Mononuclear cell (primary cell): ENCODE measurements around the gene PRB2. TPM values are rescaled to one million over a fixed set of nuclear protein-coding genes. Genes with fewer than 3 reads are reported as not detected.
"Not testable (repeated sequence)": the region's sequence is repeated elsewhere in the genome, so short reads cannot be mapped to it uniquely, and the experiment has no call there.

Experiments
- H3K27me3 ChIP-seq: 2 replicates; pipeline ENCODE4 v1.6.0; 2011; ENCODE audit warnings: low read length, control low read depth; ENCODE audit not compliant: insufficient read depth
- H3K4me1 ChIP-seq: 2 replicates; pipeline ENCODE4 v1.5.1; 2011; ENCODE audit warnings: mild to moderate bottlenecking, low read length, control low read depth; ENCODE audit not compliant: insufficient read depth
- H3K4me3 ChIP-seq: 2 replicates; pipeline ENCODE4 v1.5.1; 2011; ENCODE audit warnings: mild to moderate bottlenecking, low read length, moderate library complexity
- H3K9me3 ChIP-seq: 2 replicates; pipeline ENCODE4 v1.5.1; 2011; ENCODE audit warnings: low read depth, mild to moderate bottlenecking, control low read depth, low read length
- total RNA-seq: library from RNA; depleted of rRNA; stranded (reverse); fragments of >200 nt; gene quantifications from one replicate; pipeline ENCODE4 v1.2.3, GENCODE V29; 2012

Gene PRB2
- total RNA-seq = not detected

DNA sequence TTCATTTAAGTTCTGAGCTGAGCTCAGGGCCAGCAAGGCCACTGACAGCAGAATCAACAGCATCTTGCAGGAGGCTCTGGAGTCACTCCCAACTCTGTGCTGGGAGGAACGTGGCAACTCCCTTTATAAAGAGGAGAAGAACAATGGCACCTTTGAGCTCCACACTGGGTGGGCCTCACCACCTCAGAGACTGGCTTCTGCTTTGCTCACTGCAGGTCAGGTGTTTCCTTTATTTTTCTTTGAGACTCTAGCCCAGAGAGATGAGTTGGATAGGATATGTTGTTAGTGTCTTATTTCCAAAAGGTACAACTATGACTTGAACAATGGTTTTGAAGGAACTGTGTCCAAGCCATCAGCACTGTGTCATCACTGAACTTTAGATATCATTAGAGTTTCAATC is at the start of gene PRB2:
Gene PRB2 (minus strand): TSS at position 101 of the 400 bp plus-strand sequence. CDS start 38 bp downstream, at position 63.
- not testable (repeated sequence) for H3K27me3 ChIP-seq, H3K9me3 ChIP-seq, H3K4me3 ChIP-seq, H3K4me1 ChIP-seq

DNA sequence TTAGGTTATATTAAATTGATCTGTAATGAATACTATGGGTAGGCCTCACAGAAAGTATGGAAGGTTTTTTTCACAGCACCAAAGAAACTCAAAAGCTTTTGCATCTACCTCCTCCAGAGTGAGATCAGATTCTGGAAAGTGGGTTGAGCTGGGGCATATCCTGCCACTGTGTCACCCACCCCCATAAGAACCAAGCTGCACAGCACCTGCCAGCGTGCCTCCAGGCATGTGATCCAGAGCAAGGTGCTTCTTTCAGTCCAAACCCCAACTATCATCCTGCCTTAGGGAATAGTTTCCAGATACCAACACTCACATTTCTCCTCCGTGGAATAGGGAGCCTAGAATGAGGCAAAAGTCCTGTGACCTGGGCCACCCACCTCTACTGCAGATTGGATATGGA is 42.6 kb upstream of the PRB2 start:
- H3K27me3 ChIP-seq = no peaks in the 10 kb centered on the region
- no peaks in the 10 kb centered on the region for H3K4me1 ChIP-seq
- H3K4me3 ChIP-seq = no peak overlapping the region
- no peaks in the 10 kb centered on the region for H3K9me3 ChIP-seq

DNA sequence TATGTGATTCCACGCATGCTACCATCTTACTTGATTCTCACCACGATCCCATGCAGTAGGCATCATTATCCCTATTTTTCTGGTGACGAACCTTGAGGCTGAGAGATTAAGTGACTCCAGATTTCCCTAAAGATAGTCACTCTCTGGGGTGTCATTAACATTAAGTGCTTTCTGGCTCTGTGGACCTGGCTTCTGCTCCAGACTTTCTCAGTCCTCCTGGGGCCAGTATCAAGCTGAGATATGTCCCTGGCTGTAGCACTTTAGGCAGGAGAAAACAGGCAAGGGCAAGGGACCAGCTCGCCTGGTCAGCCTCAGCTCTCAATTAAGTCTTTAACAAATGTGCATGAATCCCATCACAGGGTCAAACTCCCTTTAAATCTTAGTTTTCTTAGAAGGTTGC is 38.3 kb upstream of the PRB2 start:
- Histone ChIP-seq H3K9me3 (no peaks in the 10 kb centered on the region), H3K27me3 (no peaks in the 10 kb centered on the region), H3K4me1 (no peaks in the 10 kb centered on the region), H3K4me3 (no peak overlapping the region)

- Histone ChIP-seq H3K4me1 (no peaks in the 10 kb centered on the region), H3K4me3 (no peak overlapping the region), H3K27me3 (no peaks in the 10 kb centered on the region), H3K9me3 (no peaks in the 10 kb centered on the region)
These were observed 36.1 kb upstream of the PRB2 start for GRCh38 chr12:11431486-11431885.

DNA sequence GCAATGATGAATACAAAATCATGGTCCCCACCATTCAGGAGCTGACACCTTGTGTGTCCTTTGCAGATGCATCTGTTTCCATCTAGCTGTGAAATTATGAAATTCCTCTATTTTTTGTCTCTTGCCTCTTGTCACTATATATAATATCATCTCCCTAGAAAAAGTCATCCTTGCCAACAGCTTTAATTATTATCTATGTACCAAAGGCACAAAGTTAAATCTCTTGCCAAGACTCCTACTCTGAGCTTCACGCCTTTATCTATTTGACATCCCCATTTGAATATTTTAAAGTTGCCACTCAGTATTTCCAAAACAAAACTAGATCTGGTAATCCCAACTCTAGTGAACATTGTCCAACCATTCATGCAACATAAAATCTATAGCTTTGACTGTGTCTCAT is 32.0 kb upstream of the PRB2 start:
- H3K27me3 ChIP-seq = no peaks in the 10 kb centered on the region
- H3K4me1 ChIP-seq = no peaks in the 10 kb centered on the region
- H3K4me3 ChIP-seq = no peak overlapping the region
- H3K9me3 ChIP-seq = no peaks in the 10 kb centered on the region

- no peaks in the 10 kb centered on the region for H3K4me1 ChIP-seq
These were observed 17.4 kb upstream of the PRB2 start for GRCh38 chr12:11412731-11413130.

GRCh38 chr12:11408096-11408495 is 12.7 kb upstream of the PRB2 start:
- no peaks in the 10 kb centered on the region for H3K9me3 ChIP-seq
- no peaks in the 10 kb centered on the region for H3K27me3 ChIP-seq
- H3K4me3 ChIP-seq = no peak overlapping the region
- no peaks in the 10 kb centered on the region for H3K4me1 ChIP-seq

More at GRCh38 chr12:11412731-11413130, 17.4 kb upstream of the PRB2 start:
- no peaks in the 10 kb centered on the region for H3K9me3 ChIP-seq
- H3K27me3 ChIP-seq = no peaks in the 10 kb centered on the region
- H3K4me3 ChIP-seq = no peak overlapping the region

DNA sequence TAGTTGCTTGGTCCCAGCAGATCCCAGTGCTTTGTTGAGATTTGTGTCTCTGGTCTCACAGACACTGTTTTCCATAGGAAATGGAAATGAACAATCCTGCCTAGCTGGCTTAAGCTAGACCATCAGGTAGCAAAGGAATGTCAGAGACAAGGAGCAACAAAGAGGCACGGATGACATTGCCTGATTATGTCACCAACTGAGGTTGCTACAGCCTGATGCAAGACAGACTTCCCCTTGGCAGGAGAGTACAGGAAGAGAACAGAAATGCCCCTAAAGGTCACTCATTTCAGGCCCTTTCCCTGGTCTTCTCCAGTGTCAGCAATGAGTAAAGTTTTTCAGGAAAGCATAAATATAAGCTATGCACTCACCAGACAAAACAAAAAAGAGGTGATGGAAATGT is 2.0 kb upstream of the PRB2 start:
- Histone ChIP-seq H3K4me3 (no peak overlapping the region), H3K9me3 (no peaks in the 10 kb centered on the region), H3K4me1 (peaks cover 3% of the 10 kb centered on the region), H3K27me3 (no peaks in the 10 kb centered on the region)

GRCh38 chr12:11391456-11391855 is 3.9 kb downstream of the PRB2 start:
- H3K4me3 ChIP-seq, H3K4me1 ChIP-seq, H3K9me3 ChIP-seq, H3K27me3 ChIP-seq: not testable (repeated sequence)

DNA sequence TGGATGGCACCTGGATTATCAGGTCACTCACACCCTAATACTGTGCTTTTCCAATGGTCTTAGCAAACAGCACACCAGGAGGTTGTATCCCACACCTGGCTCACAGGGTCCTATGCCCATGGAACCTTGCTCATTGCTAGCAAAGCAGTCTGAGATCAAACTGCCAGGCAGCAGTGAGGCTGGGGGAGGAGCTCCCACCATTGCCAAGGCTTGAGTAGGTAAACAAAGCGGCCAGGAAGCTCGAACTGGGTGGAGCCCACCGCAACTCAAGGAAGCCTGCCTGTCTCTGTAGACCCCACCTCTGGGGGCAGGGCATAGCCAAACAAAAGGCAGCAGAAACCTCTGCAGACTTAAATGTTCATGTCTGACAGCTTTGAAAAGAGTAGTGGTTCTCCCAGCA is 17.9 kb downstream of the PRB2 start:
- not testable (repeated sequence) for H3K9me3 ChIP-seq, H3K27me3 ChIP-seq, H3K4me1 ChIP-seq, H3K4me3 ChIP-seq

- H3K9me3 ChIP-seq = no peaks in the 10 kb centered on the region
- no peaks in the 10 kb centered on the region for H3K27me3 ChIP-seq
- no peak overlapping the region for H3K4me3 ChIP-seq
- no peaks in the 10 kb centered on the region for H3K4me1 ChIP-seq
These were observed 34.2 kb downstream of the PRB2 start for GRCh38 chr12:11361151-11361550.

DNA sequence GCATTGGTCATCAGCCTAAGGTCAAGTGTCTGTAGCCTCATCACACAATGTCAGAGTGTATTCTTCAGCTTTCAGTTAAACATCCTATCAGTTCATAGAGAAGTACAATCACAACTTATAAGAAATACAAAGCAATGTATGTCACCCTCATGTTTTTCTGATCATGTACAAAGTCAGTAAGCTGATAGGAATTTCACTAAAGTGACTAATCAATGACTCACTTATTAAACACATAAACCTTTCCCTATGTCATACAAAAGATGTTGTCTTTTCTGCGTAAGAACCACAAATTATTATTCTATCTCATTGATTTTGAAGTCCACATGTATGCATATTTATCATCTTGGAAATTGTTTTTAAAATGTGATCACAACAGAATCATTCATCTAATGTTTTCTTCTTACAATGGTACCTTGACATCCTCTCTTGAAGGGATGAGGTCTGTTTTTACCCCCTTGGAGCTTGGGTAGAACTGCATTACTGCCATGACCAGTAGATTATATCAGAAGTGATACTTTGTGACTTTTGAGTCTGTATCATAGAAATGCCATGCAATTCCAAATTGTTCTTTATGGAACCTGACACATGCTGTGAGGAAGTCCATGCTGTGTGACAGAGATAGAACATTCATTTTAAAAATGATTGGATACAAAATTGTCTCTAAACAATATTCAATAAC is 35.0 kb downstream of the PRB2 start:
- H3K9me3 ChIP-seq = not testable (repeated sequence)

GRCh38 chr12:11351736-11352135 is 43.6 kb downstream of the PRB2 start:
- H3K9me3 ChIP-seq, H3K27me3 ChIP-seq, H3K4me3 ChIP-seq, H3K4me1 ChIP-seq: not testable (repeated sequence)

More for the DNA sequence above, 35.0 kb downstream of the PRB2 start:
- H3K27me3 ChIP-seq, H3K4me3 ChIP-seq, H3K4me1 ChIP-seq: not testable (repeated sequence)

DNA sequence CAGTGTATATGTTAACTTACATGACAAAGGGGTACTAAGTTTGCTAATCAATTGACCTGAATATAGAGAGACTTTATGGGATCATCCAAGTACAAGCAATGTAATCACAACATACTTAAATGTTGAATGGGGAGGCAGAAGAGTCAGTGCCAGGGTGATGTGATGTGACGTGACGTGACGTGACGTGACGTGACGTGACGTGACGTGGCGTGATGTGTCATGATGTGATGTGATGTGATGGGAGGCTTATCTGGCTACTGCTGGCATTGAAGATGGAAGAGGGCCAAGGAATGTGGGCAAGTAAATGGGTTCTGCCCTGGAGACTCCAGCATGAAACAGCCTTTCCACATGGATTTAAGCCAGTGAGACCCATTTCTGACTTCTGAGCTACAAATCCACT is 46.9 kb downstream of the PRB2 start:
- H3K27me3 ChIP-seq = no peaks in the 10 kb centered on the region
- H3K9me3 ChIP-seq = no peaks in the 10 kb centered on the region
- H3K4me3 ChIP-seq = no peak overlapping the region
- no peaks in the 10 kb centered on the region for H3K4me1 ChIP-seq

GRCh38 chr12:11347810-11348209 is 47.6 kb downstream of the PRB2 start:
- no peaks in the 10 kb centered on the region for H3K4me1 ChIP-seq

GRCh38 chr12:11344500-11344899 is 50.9 kb downstream of the PRB2 start:
- Histone ChIP-seq H3K9me3 (no peaks in the 10 kb centered on the region), H3K27me3 (no peaks in the 10 kb centered on the region), H3K4me3 (no peak overlapping the region), H3K4me1 (no peaks in the 10 kb centered on the region)

More at GRCh38 chr12:11347810-11348209, 47.6 kb downstream of the PRB2 start:
- H3K4me3 ChIP-seq = no peak overlapping the region
- no peaks in the 10 kb centered on the region for H3K27me3 ChIP-seq
- no peaks in the 10 kb centered on the region for H3K9me3 ChIP-seq
